HG03460 (cell line): ENCODE measurements around the gene IFT57.
A peak's percentile ranks its signal among the peaks of the same experiment; 100 is the strongest.

ENCODE experiments used
- ATAC-seq: cut with Tn5 transposase; IDR thresholded peaks from one replicate; pipeline ENCODE4 v1.9.1; 2021; ENCODE audit not compliant: unreplicated experiment

Gene IFT57

DNA sequence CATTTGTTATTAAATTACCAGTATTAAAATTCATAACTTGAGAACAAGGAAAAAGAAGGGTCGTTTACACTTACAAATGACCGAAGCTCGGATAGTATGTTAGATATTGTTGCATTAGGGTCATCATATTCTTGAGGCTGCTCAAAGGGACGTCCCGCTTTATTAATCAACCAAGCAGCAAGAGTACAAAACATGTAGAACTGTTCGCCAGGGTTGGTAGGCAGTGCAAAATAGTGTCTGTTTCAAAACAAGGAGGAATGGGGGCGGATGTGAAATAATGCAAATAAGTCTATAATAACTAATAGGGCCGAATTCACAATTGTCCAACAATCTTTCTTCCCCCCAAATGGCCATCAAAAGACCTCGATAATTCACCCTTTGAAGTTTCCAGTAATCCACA lies 2.9 kb downstream of the IFT57 start:
- no peak for ATAC-seq

DNA sequence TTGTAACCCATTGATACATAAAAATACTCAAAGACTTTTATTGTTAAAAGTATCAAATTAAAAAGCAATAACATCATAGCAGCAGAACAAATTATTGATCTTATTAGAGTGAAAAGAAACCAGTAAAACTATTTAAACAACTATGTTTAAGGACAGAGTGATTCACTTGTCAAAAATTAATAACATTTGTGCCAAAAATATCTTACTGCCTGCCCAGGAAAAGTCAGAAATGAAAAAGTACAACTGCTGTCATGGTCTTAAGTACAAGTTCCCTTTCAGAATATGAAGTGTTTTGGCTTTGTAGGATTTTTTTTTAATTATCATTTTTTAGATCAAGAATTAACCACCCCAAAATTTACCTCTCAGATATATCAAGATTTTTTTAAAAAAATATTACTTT lies 3.4 kb downstream of the IFT57 start:
- ATAC-seq = no peak

DNA sequence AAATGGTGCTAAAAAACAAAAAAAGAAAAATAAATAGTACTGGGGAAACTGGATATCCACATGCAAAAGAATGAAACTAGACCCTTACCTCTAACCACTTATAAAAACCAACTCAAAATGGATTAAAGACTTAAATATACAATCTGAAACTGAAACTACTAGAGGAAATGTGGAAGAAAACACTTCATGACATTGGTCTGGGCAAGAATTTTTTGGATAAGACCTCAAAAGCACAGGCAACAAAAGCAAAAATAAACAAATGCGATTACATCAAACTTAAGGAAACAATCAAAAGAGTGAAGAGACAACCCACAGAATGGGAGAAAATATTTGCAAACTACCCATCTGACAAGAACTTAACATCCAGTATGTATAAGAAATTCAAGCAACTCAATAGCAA lies 6.4 kb downstream of the IFT57 start:
- no peak for ATAC-seq

DNA sequence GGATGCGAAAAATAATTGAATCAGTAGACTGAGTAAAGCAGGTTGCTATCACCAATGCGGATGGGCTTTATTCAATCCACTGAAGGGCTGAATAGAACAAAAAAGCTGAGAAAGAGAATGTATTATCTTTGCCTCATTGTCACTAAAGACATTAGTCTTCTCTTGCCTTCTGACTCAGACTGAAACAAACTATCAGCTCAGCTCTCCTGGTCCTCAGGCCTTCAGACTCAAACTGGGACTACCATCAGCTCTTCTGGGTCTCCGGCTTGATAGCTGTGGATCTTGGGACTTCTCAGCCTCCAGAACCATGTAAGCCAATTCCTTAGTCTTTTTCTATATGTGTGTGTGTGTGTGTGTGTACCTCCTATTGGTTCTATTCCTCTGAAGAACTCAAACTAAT lies 12.6 kb downstream of the IFT57 start:
- ATAC-seq = peak; percentile 53

DNA sequence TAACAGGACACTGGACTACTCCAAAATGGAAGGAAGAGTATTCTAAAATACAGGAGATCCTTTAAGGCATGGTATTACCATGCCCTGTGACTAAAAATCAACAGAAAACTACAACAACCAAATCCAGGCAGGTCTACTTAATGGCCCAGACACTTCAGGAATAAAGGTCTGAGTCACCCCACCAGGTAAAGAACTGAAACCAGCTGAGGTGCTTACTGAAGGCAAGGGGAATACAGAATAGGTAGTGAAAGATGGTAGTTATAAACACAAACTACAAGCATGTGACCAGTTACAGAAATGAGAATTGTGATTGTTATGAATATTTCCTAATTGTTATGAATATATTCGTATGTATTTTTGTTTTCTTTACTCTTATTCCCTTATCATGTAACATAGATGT lies 13.4 kb downstream of the IFT57 start:
- ATAC-seq = peak; percentile 95

DNA sequence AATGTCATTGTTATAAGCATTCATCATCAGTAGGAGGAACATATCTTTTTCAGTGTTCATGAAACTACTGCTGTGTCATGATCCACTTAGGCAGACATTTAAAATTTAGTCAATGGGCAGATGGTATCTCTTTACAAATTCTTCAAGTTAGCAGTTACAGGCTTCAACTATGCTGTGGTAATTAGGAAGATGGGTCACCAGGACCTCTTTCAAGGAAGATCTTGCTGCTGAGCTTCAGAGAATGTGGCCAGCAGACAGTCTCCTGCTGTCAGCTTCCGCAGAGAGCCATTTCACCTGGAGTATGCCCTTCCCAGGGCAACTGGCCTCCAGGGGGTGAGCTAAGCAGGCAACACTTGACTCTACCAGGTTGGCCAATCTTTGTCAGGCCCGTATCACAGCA lies 19.4 kb downstream of the IFT57 start:
- ATAC-seq = no peak

DNA sequence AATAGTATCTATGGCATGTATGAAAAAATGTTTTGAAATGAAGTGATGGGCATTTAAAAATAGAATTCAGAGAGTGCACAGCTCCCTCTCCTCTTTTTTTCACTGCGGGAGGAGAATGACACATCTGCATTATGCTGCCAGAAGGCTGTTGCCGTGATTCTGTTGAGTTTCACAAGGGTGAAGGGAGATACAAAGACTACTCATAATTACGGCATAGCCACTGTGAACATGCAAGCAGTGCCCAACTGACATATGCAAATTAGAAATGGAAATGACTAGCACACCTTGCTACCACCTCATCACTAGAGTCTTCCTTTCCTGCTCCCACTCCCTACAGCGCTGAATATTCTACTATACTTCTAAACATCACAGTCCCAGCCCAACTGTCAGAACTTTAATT lies 20.1 kb downstream of the IFT57 start:
- no peak for ATAC-seq

DNA sequence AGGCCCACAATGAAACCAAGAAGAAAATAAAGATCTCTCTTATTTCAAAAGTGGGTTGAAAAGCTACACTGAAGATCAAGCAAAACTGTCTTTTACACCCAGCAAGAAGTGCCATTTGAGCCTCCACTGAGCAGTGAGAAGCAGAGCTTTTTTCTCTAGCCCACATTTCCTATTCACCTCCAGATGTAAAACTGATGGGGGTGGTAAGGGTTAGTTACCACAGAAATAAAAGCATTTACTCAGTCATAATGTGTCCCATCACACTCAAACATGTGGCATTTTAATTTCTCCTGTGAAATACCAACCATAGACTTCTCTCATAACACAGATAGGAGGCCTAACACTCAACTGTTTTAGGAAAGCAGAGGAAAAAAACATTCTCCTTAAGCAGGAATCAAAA lies 21.0 kb downstream of the IFT57 start:
- no peak for ATAC-seq

DNA sequence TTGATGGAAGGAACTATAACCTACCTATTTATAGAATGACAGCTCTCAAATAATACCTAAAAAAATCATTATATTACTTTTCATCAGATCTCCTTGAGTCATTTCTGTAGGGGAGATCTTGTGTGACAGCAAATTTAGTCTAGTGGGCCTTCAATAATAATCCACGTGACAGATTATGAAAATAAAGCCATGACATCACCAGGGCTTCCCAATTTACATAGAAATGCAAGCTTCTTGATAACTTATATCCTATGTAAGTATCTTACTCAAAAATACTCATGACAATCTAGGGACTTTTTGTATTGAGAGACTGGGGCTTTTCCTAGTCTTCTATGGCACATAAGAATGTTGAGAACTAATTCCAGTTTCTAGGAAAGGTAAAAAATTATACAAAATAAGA lies 21.6 kb downstream of the IFT57 start:
- no peak for ATAC-seq

DNA sequence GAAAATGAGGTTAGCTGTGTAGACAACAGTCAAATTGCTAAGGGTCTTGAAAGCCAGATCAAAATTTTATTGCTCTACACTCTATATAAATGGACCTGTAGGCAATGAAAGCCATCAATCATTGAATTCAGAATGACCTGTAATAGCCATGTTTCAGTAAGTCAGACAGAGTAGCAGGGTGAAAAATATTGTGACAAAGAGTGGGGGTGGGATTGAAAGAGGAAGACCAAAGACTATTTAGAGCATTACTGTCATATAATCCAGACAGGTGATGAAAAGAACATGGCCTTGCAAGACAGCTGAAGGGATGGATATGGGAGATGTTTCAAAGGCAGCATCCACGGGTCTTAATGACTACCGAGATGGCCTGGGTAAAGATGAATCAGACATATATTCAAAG lies 22.2 kb downstream of the IFT57 start:
- no peak for ATAC-seq

DNA sequence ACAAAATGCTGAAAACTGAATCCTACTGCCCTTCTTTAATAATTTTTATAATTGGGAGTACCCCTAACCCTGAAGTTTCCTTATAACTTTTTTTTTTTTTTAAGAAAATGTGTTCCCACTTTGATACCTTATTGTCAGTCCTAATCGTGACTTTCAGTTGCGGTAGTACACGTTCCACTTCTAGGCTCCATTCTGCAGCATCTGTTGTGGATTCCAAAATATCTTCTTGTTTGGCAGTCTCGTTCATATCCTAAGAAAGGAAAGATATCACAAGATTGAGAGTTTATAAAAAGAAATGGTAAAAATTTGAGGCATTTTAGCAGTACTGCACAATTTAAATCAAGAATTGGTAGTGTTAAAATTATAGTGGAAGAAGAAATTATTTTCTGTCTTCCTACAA lies 30.8 kb downstream of the IFT57 start:
- ATAC-seq = no peak

DNA sequence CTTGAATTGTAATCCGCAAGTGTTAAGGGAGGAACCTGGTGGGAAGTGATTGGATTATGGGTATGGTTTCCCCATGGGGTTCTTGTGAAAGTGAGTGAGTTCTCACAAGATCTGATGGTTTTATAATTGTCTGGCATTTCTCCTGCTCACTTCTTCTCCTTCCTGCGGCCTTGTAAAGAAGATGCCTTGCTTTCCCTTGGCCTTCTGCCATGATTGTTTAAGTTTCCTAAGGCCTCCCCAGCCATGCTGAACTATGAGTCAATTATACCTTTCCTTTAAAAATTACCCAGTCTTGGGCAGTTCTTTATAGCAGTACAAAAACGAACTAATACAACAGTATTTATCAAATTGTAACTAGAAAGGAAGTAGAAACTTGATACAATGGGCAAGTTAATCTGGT lies 31.9 kb downstream of the IFT57 start:
- ATAC-seq = no peak

DNA sequence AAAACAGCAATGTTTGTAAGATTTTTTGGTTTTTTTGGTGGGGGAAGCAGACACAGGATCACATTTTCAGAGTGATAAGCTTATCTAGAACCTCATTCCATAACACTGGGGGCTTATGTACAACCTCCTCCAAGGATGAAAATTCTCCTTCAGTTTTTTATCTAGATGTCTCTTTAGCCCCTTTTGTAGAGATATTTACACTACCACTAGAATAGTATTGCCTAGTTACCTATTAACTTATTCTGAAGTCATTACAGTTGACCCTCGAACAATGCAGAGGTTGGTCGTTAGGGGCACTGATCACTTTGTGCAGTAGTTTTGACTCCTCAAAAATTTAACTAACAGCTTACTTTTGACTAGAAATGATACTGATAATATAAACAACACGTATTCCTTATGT lies 32.8 kb downstream of the IFT57 start:
- ATAC-seq = no peak

DNA sequence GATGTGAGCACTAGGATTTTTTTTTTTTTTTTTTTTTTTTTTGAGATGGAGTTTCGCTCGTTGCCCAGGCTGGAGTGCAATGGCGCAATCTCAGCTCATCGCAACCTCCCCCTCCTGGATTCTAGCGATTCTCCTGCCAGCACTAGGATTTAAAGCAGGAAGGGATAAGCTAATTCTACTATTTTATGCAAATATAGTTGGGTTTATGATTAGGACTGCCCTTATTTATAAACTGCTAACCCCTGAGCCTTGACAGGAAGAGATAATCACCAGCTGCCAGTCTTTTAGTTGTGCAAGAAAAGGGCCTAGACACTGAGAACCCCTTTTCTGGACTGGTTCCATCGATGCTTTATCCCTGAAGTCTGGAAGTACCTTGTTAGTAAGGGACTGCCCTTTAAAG lies 36.7 kb downstream of the IFT57 start:
- ATAC-seq = no peak

DNA sequence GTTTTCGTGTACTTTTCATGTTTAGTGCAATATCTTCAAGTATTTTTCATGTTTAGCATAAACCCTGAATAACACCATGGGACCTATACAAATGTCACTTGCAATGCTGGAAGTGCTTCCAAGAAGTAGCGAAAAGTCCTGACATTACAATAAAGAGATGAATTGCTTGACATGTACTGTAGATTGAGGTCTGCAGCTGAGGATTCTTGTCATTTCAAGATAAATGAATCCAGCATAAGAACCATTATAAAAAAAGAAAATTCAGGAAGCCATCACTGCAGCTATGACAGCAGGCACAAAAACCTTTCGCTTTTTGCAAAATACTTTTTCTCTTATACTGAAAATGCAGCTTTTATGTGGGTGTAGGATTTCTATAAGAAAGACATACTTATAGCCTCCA lies 37.4 kb downstream of the IFT57 start:
- no peak for ATAC-seq

DNA sequence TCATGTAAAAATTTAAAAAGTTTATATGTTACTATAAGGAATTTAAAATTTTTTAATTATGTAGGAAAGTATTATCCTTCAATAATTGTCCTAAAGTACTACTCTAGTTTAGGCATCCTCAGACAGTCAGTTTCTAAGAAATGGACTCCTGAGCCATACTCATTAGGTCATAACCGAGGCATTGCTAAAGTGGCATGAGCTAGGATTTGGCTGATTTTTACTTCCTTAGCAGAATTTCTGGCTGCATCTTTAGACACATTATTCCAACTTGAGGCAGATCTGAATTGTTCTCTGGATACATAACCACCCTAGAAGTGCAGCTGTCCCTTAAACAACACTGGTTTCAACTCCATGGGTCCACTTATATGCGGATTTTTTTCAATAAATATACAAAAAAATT lies 38.3 kb downstream of the IFT57 start:
- no peak for ATAC-seq

DNA sequence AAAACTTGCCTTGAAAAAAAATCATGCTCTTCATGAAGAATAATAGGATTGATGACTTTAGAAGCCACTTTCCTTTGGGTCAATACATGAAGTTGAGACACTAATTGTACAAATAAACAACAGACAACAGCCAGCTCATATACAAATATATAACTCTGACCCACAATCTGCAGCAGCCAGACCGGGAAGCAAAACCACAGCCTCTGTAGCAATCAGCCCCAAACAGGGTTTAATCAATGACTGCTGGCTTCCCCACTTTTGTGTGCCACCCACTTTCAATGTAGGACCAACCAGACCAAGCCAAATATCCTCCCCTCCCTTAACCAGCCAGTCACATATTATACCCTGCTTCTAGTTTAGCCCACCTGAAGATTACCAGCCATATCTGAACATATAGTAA lies 39.0 kb downstream of the IFT57 start:
- ATAC-seq = no peak

DNA sequence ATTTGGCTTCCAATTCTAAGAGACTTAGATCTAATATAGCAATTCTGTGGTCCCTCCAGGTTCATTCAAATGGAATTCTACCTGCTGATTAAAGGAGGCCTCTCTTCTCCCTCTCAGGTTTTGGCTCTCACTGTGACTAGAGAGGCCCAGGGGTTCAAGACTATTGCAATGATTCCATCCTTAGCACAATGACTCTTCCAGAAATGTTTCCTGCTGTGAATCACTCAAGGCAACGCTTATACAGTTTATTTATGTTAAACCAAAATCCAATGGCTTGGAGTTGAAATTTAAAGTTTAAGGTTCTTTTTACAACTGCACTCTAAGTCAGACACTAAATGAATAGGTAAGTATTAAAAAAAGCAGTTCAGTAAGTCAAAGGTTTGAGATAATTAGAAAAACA lies 39.9 kb downstream of the IFT57 start:
- no peak for ATAC-seq

DNA sequence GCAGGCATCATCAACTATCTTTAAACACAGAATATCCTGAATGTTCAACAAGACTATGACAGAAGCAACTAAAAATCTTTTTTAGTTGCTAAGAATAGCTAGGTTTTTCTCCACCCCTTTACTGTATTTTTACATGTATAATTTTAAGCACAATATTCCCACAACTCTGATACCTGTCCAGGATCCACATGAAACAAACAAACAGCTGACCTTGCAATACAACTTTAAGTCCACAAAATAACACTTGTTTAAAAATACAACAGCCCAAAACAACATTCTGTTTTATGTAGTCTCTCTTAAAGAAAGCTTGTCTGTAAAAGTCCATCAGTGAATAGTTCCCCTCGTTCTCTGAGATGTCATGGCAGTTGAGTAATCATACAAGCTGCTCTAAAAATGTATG lies 41.1 kb downstream of the IFT57 start:
- ATAC-seq = no peak

DNA sequence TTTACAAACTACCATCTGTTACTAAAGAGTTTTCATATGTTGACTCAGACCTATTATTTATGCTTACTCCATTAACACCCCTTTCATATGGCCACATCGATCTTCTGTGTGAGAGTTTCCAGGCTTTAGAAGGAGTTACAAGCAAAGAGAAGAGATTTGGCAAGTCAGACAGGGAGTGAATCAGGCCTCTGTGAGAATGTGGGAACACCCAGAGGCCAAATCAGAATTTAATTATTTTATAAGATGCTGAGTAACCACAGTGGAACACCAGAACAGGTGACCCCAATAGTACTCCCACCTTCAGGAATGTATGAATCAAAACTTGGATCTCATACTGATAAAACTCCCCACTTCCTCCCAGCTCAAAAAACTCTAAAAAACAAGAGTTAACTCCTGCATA lies 42.0 kb downstream of the IFT57 start:
- ATAC-seq = no peak

DNA sequence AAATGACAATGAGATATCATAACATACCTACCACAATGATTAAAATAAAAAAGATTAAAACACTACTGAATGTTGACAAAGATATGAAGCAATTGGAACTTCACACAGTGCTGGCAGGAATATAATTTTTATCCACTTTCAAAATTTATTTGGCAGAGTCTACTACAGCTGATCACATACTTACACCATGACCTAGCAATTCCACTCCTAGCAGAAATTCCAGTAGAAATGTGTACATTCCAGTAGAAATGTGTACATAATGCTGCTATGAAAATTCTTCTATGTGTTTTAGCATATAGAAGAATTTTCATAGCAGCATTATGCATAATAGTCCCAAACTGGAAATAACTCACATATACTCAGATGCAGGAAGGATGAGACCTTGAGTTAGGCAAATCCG lies 43.5 kb downstream of the IFT57 start:
- ATAC-seq = no peak

DNA sequence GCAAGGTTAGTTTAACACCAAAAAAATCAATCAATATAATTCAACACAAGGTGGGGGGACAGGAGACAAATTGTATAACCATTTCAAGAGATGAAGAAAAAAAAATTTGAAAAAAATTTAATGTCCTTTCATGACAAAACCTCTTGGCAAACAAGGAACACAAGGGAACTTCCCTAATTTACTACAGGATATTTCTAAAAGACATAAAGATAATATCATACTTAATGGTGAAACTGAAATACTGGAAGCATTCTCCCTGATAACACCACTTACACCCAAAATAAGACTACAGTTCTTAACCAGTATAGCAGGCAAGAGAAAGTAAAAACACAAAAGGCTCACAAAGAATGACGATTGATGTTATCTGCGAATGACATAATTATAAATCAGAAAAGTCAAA lies 44.7 kb downstream of the IFT57 start:
- no peak for ATAC-seq

DNA sequence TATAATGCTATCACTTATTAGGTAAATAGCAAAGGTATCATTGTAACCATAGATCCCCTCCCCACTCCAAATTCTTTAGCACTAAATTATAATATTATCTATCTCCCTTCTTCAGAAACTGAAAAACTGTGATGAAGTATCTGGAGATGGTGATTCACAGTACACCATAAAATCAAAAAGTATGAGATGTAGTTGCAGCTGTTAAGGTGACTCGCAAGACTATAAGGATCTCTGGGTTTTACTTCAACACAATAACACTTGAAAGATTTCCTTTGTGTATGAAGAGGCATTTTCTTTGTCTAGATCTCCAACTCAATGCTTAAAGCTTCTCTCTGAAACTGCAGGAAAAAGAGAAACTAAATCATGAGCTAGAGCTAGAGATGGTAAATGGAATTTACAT lies 46.9 kb downstream of the IFT57 start:
- no peak for ATAC-seq

DNA sequence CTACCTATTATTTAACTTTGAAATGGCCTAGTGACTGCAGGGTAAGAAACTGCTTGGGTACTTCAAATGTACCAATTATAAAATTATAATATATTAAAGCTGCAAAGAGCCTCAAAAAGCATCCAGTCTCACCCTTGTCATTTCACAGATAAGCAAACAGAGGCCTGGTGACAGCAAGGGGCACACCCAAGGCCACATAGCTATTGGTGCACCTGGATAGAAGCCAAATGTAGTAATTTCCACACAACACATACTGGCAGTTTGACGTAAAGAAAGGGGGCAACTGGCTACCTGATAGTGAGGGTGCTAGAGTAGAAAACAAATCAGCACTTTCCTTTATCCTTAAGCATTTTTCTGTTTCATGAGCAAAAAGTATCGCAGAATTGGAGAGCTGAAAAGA lies 51.1 kb downstream of the IFT57 start:
- no peak for ATAC-seq
